Endodermal cell (in vitro differentiated cells): Measurements from ENCODE around the gene LRCH4. TPM values are rescaled to one million over a fixed set of nuclear protein-coding genes. Genes with fewer than 3 reads are reported as not detected.
A peak's percentile ranks its signal among the peaks of the same experiment; 100 is the strongest.

ENCODE experiments used
- DNase-seq: peaks from one replicate; pipeline ENCODE4 v3.0.0-alpha.2; 2017
- H3K27ac ChIP-seq: 2 replicates; pipeline ENCODE4 v1.5.1; 2013; ENCODE audit warnings: mild to moderate bottlenecking, low read depth, low read length, moderate library complexity
- H3K27me3 ChIP-seq: 2 replicates; pipeline ENCODE4 v1.6.1; 2013; ENCODE audit warnings: mild to moderate bottlenecking, low read length, moderate library complexity; ENCODE audit not compliant: insufficient read depth, control insufficient read depth, poor library complexity, severe bottlenecking
- H3K36me3 ChIP-seq: 2 replicates; pipeline ENCODE4 v1.7.0; 2013; ENCODE audit warnings: mild to moderate bottlenecking, low read length, moderate library complexity; ENCODE audit not compliant: control insufficient read depth, insufficient read depth
- H3K4me1 ChIP-seq: one replicate; pipeline ENCODE4 v1.7.0; 2013; ENCODE audit warnings: low read length; ENCODE audit not compliant: control insufficient read depth, insufficient read depth
- H3K4me3 ChIP-seq: 2 replicates; pipeline ENCODE4 v1.5.1; 2013; ENCODE audit warnings: mild to moderate bottlenecking, low read length, moderate library complexity
- H3K9ac ChIP-seq: 2 replicates; pipeline ENCODE4 v1.6.1; 2013; ENCODE audit warnings: mild to moderate bottlenecking, low read length, moderate library complexity; ENCODE audit not compliant: poor library complexity, severe bottlenecking; ENCODE audit errors: extremely low read depth
- H3K9me3 ChIP-seq: 2 replicates; pipeline ENCODE4 v1.6.1; 2013; ENCODE audit warnings: mild to moderate bottlenecking, low read length, moderate library complexity; ENCODE audit not compliant: control insufficient read depth
- H3K27ac Mint-ChIP-seq: 2 replicates; pipeline ENCODE4 v1.8.0; 2020; ENCODE audit warnings: mixed read lengths
- H3K27me3 Mint-ChIP-seq: 2 replicates; pipeline ENCODE4 v1.8.0; 2021; ENCODE audit warnings: mild to moderate bottlenecking, mixed read lengths; ENCODE audit not compliant: insufficient read depth
- H3K36me3 Mint-ChIP-seq: 2 replicates; pipeline ENCODE4 v1.8.0; 2020; ENCODE audit warnings: low read depth, mixed read lengths
- H3K4me1 Mint-ChIP-seq: 2 replicates; pipeline ENCODE4 v1.8.0; 2020; ENCODE audit warnings: mixed read lengths
- H3K4me3 Mint-ChIP-seq: 2 replicates; pipeline ENCODE4 v1.8.0; 2020; ENCODE audit warnings: mild to moderate bottlenecking, moderate library complexity, mixed read lengths
- H3K9me3 Mint-ChIP-seq: 2 replicates; pipeline ENCODE4 v1.8.0; 2020; ENCODE audit warnings: mild to moderate bottlenecking, mixed read lengths
- WGBS, 2 experiments: methylation state at CpG; one replicate each; pipeline versions ENCODE4 v1.1.5 to v1.1.7; 2013; ENCODE audit warnings: missing lambda C conversion rate in 2 of 2, mixed read lengths in 1 of 2; ENCODE audit not compliant: insufficient coverage in 1 of 2, insufficient read length in 1 of 2; 5-methylcytosine and 5-hydroxymethylcytosine counted together
- total RNA-seq, 2 donors: library from RNA; stranded (reverse); fragmentation: NEBNext Ultra II Directional in 1 of 2; extraction: Animal tissue kit (Norgen Biotek cat#: 25700) in 1 of 2; gene quantifications; 2 replicates in 1 of 2; 3 replicates in 1 of 2; pipeline ENCODE4 v1.2.1, GENCODE V29; 2021
- TF ChIP-seq, protein P1 (sequence below): fragments of 200-600 bp; sonication (generic); conservative IDR thresholded peaks from 2 replicates; pipeline ENCODE4 v1.5.0; 2021; ENCODE audit warnings: antibody characterized with exemption, mild to moderate bottlenecking

Gene LRCH4
- total RNA-seq, 2 donors from 2014 or later, result 49.4 to 56.0 TPM

DNA sequence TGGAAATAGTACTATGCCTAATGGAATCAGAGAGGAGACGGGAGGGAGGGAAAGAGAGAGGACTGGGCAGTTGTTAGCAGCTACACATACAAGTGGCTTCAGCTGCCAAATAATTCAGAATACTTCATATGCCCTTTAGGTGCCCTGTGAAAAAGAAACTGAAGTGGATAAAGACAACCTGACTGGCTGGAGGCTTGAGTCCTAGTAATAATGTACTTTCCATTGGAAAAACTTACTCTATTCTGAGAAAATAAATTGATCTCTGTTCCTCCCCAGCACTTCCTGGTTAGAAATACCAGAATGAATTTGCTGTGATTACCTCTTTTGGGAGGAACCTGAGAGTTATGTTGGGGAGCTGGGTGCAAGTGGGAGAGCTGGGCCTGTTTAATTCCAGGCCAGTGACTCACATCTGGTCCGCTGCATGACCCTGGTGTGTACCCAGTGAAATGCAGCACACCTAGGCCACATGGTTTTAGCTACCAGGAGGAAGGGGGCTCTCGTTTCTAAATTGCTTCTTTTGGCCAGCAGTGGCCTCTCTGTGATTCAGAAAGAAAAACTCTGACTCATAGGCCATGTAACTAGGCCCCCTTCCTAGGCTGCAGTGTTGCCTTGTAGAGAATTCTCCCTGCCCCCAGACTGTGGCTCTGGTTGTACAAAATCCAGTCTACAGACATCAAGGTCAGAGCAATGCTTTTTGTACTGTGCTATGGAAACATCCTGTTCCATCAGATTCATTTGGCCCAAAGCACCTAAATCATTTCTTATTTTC, 40.4 kb downstream of the LRCH4 start:
- Mint-ChIP-seq H3K9me3 (no peaks in the 10 kb centered on the region), H3K4me3 (peak overlapping the region; percentile 7), H3K27me3 (no peaks in the 10 kb centered on the region), H3K27ac (peak overlapping the region; percentile 65), H3K36me3 (peaks cover 10% of the 10 kb centered on the region), H3K4me1 (peaks cover 67% of the 10 kb centered on the region)
- H3K9me3 ChIP-seq, result no peaks in the 10 kb centered on the region
- H3K27ac ChIP-seq, result no peak overlapping the region
- peak overlapping the region; percentile 12 for H3K9ac ChIP-seq
- H3K4me1 ChIP-seq, result peaks cover 35% of the 10 kb centered on the region
- peak overlapping the region; percentile 64 for H3K4me3 ChIP-seq
- H3K27me3 ChIP-seq, result no peaks in the 10 kb centered on the region
- 59 to 65% methylated on average over 2 to 3 of the region's 3 CpGs for WGBS, 2 experiments
- TF ChIP-seq, protein P1, sequence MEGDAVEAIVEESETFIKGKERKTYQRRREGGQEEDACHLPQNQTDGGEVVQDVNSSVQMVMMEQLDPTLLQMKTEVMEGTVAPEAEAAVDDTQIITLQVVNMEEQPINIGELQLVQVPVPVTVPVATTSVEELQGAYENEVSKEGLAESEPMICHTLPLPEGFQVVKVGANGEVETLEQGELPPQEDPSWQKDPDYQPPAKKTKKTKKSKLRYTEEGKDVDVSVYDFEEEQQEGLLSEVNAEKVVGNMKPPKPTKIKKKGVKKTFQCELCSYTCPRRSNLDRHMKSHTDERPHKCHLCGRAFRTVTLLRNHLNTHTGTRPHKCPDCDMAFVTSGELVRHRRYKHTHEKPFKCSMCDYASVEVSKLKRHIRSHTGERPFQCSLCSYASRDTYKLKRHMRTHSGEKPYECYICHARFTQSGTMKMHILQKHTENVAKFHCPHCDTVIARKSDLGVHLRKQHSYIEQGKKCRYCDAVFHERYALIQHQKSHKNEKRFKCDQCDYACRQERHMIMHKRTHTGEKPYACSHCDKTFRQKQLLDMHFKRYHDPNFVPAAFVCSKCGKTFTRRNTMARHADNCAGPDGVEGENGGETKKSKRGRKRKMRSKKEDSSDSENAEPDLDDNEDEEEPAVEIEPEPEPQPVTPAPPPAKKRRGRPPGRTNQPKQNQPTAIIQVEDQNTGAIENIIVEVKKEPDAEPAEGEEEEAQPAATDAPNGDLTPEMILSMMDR, result peak; percentile 18
- DNase-seq, result peak; percentile 85
- peaks cover 34% of the 10 kb centered on the region for H3K36me3 ChIP-seq

DNA sequence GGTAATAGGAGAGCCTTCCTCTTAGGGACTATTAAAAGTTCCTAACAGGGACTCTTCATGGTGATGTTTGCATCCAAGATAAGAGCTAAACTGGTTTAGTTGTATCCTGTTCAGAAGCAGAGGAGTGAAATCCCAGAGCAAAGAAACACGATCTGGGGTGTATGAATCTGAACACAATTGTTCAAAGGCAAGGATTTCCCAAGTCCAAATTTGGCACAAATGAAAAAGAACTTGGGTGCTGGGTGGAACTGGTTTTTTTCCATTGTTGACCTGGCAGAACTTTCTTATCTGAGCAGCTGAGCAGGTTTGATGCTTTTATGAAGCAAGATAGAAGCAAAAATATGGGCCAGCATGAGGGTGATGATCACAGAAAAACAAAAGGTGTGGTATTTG, 41.0 kb downstream of the LRCH4 start:
- Mint-ChIP-seq H3K4me1 (peaks cover 70% of the 10 kb centered on the region), H3K9me3 (no peaks in the 10 kb centered on the region), H3K4me3 (peak overlapping the region; percentile 7), H3K27me3 (no peaks in the 10 kb centered on the region), H3K27ac (peak overlapping the region; percentile 65), H3K36me3 (peaks cover 6% of the 10 kb centered on the region)
- Histone ChIP-seq H3K9me3 (no peaks in the 10 kb centered on the region), H3K4me1 (peaks cover 35% of the 10 kb centered on the region), H3K27ac (no peak overlapping the region), H3K36me3 (peaks cover 28% of the 10 kb centered on the region), H3K9ac (peak overlapping the region; percentile 12), H3K4me3 (peak overlapping the region; percentile 64), H3K27me3 (no peaks in the 10 kb centered on the region)
- TF ChIP-seq, protein P1, result no peak
- WGBS, 2 experiments, result 66 to 80% methylated on average over 1 of the region's 1 CpG
- DNase-seq, result no peak

DNA sequence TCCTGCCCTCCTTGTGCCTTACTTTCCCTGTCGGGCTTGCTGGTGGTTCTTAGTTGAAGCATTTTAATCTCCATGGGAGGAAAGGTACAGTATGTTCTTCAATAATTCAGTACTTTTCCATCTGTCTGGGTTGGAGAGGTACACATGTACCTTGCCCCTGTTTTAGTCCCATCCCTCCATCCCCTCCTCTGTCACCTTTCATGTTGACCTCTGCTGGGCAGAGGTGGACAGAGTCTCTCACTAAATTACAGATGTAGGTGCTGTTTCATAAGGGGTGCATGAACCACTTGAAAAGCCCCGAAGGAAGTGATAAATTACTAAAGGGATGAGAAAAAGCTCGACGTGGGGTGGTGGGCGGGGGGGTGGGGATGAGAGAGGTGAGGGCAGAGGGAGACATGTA, 41.5 kb downstream of the LRCH4 start:
- no peak overlapping the region for H3K9ac ChIP-seq
- peaks cover 22% of the 10 kb centered on the region for H3K36me3 ChIP-seq
- no peak overlapping the region for H3K27ac ChIP-seq
- no peaks in the 10 kb centered on the region for H3K27me3 Mint-ChIP-seq
- no peak overlapping the region for H3K4me3 Mint-ChIP-seq
- peaks cover 6% of the 10 kb centered on the region for H3K36me3 Mint-ChIP-seq
- no peaks in the 10 kb centered on the region for H3K9me3 ChIP-seq
- no peak overlapping the region for H3K4me3 ChIP-seq
- H3K4me1 Mint-ChIP-seq, result peaks cover 70% of the 10 kb centered on the region
- no peak for DNase-seq
- no peaks in the 10 kb centered on the region for H3K9me3 Mint-ChIP-seq
- peak overlapping the region; percentile 65 for H3K27ac Mint-ChIP-seq
- H3K4me1 ChIP-seq, result peaks cover 35% of the 10 kb centered on the region
- H3K27me3 ChIP-seq, result no peaks in the 10 kb centered on the region
- WGBS, 2 experiments, result 44 to 48% methylated on average over 5 of the region's 5 CpGs
- TF ChIP-seq, protein P1, result no peak
